PC-9 (cell line): ENCODE results near the gene GLYATL1B. TPM values are rescaled to one million over a fixed set of nuclear protein-coding genes. Genes with fewer than 3 reads are reported as not detected.
"Not testable (repeated sequence)": the region's sequence is repeated elsewhere in the genome, so short reads cannot be mapped to it uniquely, and the experiment has no call there.

Experiments used
- BruUV-seq: library from RNA; stranded (reverse); fragments of 400-500 nt; replicated peaks from 2 replicates; lab custom pipeline; 2021; lab: Mats Ljungman, UMichigan
- CTCF ChIA-PET: fragments of 300-600 bp; sonication (Branson Sonifier 250); formaldehyde crosslinking; loops from one replicate; lab custom pipeline; 2022; ENCODE audit warnings: antibody characterized with exemption; lab: Charles Lee
- POLR2A ChIA-PET: fragments of 300-600 bp; sonication (Branson Sonifier 250); formaldehyde crosslinking; loops from one replicate; lab custom pipeline; 2022; ENCODE audit warnings: antibody characterized with exemption; ENCODE audit not compliant: unreplicated experiment; lab: Charles Lee
- DNase-seq, 2 experiments: peaks; one replicate each; pipeline versions ENCODE4 v3.0.0 to v3.0.0-alpha.2; 2015 to 2022; ENCODE audit warnings: mixed read lengths in 1 of 2
- H2AFZ ChIP-seq: fragments of 200-600 bp; sonication (generic); 2 replicates; pipeline ENCODE4 v1.8.1; 2017; ENCODE audit warnings: antibody characterized with exemption
- H3F3A ChIP-seq: fragments of 200-600 bp; sonication (generic); 2 replicates; pipeline ENCODE4 v1.8.1; 2017; ENCODE audit warnings: antibody characterized with exemption, mild to moderate bottlenecking, low read depth; ENCODE audit not compliant: insufficient read depth
- H3K27ac ChIP-seq: fragments of 200-600 bp; sonication (generic); 2 replicates; pipeline ENCODE4 v1.6.1; 2016; ENCODE audit warnings: mixed run types
- H3K27me3 ChIP-seq: fragments of 200-600 bp; sonication (generic); 2 replicates; pipeline ENCODE4 v1.6.1; 2016; ENCODE audit warnings: low read depth, mixed run types; ENCODE audit not compliant: insufficient read depth
- H3K36me3 ChIP-seq: fragments of 200-600 bp; sonication (generic); 2 replicates; pipeline ENCODE4 v1.6.1; 2016; ENCODE audit warnings: low read depth, mixed run types
- H3K4me1 ChIP-seq: fragments of 200-600 bp; sonication (generic); replicated peaks from 2 replicates; pipeline ENCODE4 v1.6.1; 2016; ENCODE audit warnings: mixed run types; ENCODE audit not compliant: insufficient read depth
- H3K4me2 ChIP-seq: fragments of 200-600 bp; sonication (generic); 2 replicates; pipeline ENCODE4 v1.6.1; 2017; ENCODE audit warnings: mixed run types
- H3K4me3 ChIP-seq: fragments of 200-600 bp; sonication (generic); 2 replicates; pipeline ENCODE4 v1.6.1; 2016; ENCODE audit warnings: mixed run types
- H3K79me2 ChIP-seq: fragments of 200-600 bp; sonication (generic); 2 replicates; pipeline ENCODE4 v1.6.1; 2017; ENCODE audit warnings: low read depth, mixed run types
- H3K9me2 ChIP-seq: fragments of 200-600 bp; sonication (generic); 2 replicates; pipeline ENCODE4 v1.8.1; 2017; ENCODE audit warnings: mild to moderate bottlenecking; ENCODE audit not compliant: insufficient read depth
- H3K9me3 ChIP-seq: fragments of 200-600 bp; sonication (generic); 2 replicates; pipeline ENCODE4 v1.8.1; 2016; ENCODE audit warnings: low read depth; ENCODE audit not compliant: insufficient read depth
- H4K20me1 ChIP-seq: fragments of 200-600 bp; sonication (generic); 2 replicates; pipeline ENCODE4 v1.8.1; 2017; ENCODE audit not compliant: insufficient read depth
- CTCF ChIP-seq: fragments of 200-600 bp; sonication (generic); conservative IDR thresholded peaks from 2 replicates; pipeline ENCODE4 v1.6.1; 2017; ENCODE audit warnings: mixed run types, antibody characterized with exemption, mild to moderate bottlenecking, moderate library complexity
- EZH2 ChIP-seq: fragments of 200-600 bp; sonication (generic); IDR thresholded peaks from 2 replicates; pipeline ENCODE4 v1.8.0; 2017; ENCODE audit warnings: antibody characterized with exemption, low read depth
- intact Hi-C: fragments of 100-400 bp; cut with micrococcal nuclease; formaldehyde crosslinking; loops from one replicate; pipeline ENCODE4 v1.10.0; 2022; ENCODE audit not compliant: unreplicated experiment
- total RNA-seq: library from RNA; stranded (reverse); gene quantifications from 2 replicates; pipeline ENCODE4 v1.2.3, GENCODE V29; 2021

GLYATL1B gene
- total RNA-seq, 1 experiment from 2014 or later = not detected

DNA sequence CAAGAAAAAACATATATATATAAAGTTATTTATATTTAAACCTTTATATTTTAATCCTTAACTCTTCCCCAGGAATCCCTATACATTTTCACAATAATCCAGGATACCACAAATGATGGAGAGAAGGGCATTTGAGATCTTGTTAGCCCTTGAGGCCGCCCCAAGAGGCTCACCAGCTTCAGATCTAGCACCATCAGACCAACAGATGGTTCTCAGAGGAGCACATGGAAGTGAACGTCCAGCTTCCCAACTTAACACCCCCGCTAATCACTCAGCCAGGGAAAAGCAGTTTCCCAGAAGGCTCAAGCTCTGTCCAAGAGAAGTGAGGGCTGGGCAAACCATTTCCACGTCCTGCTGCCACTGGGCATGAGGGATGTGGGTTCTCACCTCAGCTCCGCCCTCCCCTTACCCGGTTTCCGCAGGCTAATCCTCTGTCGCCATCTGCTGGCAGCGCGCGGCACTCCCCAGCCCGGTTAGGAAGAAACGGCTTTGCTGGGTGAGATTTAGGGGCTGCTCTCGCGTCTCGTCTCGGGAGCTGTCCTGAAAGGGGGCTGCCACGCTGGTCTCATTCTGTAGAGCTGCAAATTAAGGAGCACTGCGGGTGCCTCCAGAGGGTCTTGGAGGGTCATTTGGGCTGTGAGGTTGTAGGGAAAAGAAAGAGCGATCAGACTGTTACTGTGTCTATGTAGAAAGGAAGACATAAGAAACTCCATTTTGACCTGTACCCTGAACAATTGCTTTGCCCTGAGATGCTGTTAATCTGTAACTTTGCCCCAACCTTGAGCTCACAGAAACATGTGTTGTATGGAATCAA is 49.7 kb downstream of the GLYATL1B start:
- Histone ChIP-seq H3K4me2 (peak overlapping the region; percentile 59), H3K9me3 (0 out of 2 replicates have a peak, but pooled peaks cover 16% of the 10 kb centered on the region), H3K36me3 (peaks cover 6% of the 10 kb centered on the region; the same call in 1 of the 2 replicates), H3K27ac (no peak overlapping the region), H3K4me3 (no peak overlapping the region), H3F3A (no peaks in the 10 kb centered on the region), H3K9me2 (no peaks in the 10 kb centered on the region), H4K20me1 (no peaks in the 10 kb centered on the region), H3K4me1 (no peaks in the 10 kb centered on the region), H2AFZ (peak overlapping the region; percentile 64; the same call in 1 of the 2 replicates), H3K79me2 (no peaks in the 10 kb centered on the region), H3K27me3 (no peaks in the 10 kb centered on the region)
- intact Hi-C loops = loop anchor here (1.0 kb wide), 3 partner anchors 39 to 482 kb away; no protein-coding TSS in a partner anchor
- BruUV-seq = no TSS peak
- ChIA-PET CTCF (interaction anchor here (0.5 to 1.4 kb wide), 3 partner anchors 22 to 1531 kb away, joined by 3 to 7 read pairs (median 4); partner anchors contain the start of gene DTX4), POLR2A (no interaction called here)
- DNase-seq = peak; percentile 43 to 78
- peak; percentile 94 for TF ChIP-seq CTCF
- no peak for TF ChIP-seq EZH2

DNA sequence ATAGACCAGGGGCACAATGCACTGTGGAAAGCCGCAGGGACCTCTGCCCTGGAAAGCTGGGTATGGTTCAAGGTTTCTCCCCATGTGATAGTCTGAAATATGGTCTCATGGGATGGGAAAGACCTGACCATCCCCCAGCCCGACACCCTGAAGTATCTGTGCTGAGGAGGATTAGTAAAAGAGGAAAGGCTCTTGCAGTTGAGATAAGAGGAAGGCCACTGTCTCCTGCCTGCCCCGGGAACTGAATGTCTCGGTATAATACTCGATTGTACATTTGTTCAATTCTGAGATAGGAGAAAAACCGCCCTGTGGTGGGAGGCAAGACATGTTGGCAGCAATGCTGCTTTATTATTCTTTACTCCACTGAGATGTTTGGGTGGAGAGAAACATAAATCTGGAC is 50.4 kb downstream of the GLYATL1B start:
- intact Hi-C loops = loop anchor here (1.0 kb wide), 3 partner anchors 39 to 482 kb away; no protein-coding TSS in a partner anchor
- CTCF ChIA-PET = interaction anchor here (0.5 to 1.4 kb wide), 3 partner anchors 22 to 1532 kb away, joined by 3 to 7 read pairs (median 4); partner anchors contain the start of gene DTX4
- H3K9me2 ChIP-seq, H3K27me3 ChIP-seq, BruUV-seq, DNase-seq, H3K4me2 ChIP-seq, H3K27ac ChIP-seq, H3F3A ChIP-seq, H3K4me3 ChIP-seq, POLR2A ChIA-PET, H3K36me3 ChIP-seq, H2AFZ ChIP-seq, H3K79me2 ChIP-seq, H4K20me1 ChIP-seq, H3K4me1 ChIP-seq: not testable (repeated sequence)
- H3K9me3 ChIP-seq = 0 out of 2 replicates have a peak, but pooled peaks cover 11% of the 10 kb centered on the region

- intact Hi-C loops = no loop called here
- Histone ChIP-seq H3K4me3 (no peak overlapping the region), H3K9me2 (no peaks in the 10 kb centered on the region), H3F3A (peaks cover 9% of the 10 kb centered on the region), H4K20me1 (no peaks in the 10 kb centered on the region), H3K4me1 (peaks cover 8% of the 10 kb centered on the region), H3K9me3 (0 out of 2 replicates have a peak, but pooled peaks cover 4% of the 10 kb centered on the region), H3K4me2 (no peak overlapping the region), H3K36me3 (peaks cover 1% of the 10 kb centered on the region; the same call in 1 of the 2 replicates), H3K27ac (no peak overlapping the region), H3K27me3 (no peaks in the 10 kb centered on the region), H2AFZ (no peak overlapping the region), H3K79me2 (no peaks in the 10 kb centered on the region)
- DNase-seq = no peak
- no peak for TF ChIP-seq EZH2
- TF ChIP-seq CTCF = no peak
- POLR2A ChIA-PET = interaction anchor here (0.6 kb wide), 1 partner anchor 1709 kb away, joined by 7 read pairs; no protein-coding TSS in a partner anchor
- BruUV-seq = no TSS peak
- CTCF ChIA-PET = no interaction called here
Observed at GRCh38 chr11:59137190-59137589, 51.1 kb downstream of the GLYATL1B start.
